Activated naive CD8-positive, alpha-beta T cell treated with anti-CD3 and anti-CD28 coated beads, Interleukin-2, amount 50 U/mL, for 24 hours (primary cell): ENCODE results near the gene ASTN2.
A peak's percentile ranks its signal among the peaks of the same experiment; 100 is the strongest.

ENCODE experiments used
- ATAC-seq: fragments of 150-1000 bp; cut with Tn5 transposase; one replicate; pipeline ENCODE4 v1.10.0; 2021
- DNase-seq: peaks from one replicate; pipeline ENCODE4 v3.0.0; 2021
- H3K27ac Mint-ChIP-seq: one replicate; pipeline ENCODE4 v1.8.0; 2021; ENCODE audit warnings: mild to moderate bottlenecking, mixed read lengths
- H3K27me3 Mint-ChIP-seq: one replicate; pipeline ENCODE4 v1.8.0; 2021; ENCODE audit warnings: mixed read lengths
- H3K36me3 Mint-ChIP-seq: one replicate; pipeline ENCODE4 v1.8.0; 2021; ENCODE audit warnings: low read depth, mixed read lengths
- H3K4me1 Mint-ChIP-seq: one replicate; pipeline ENCODE4 v1.8.0; 2021; ENCODE audit warnings: mixed read lengths
- H3K4me3 Mint-ChIP-seq: one replicate; pipeline ENCODE4 v1.8.0; 2021; ENCODE audit warnings: mild to moderate bottlenecking, moderate library complexity, mixed read lengths
- H3K9me3 Mint-ChIP-seq: one replicate; pipeline ENCODE4 v1.8.0; 2021; ENCODE audit warnings: mixed read lengths

ASTN2 gene

GRCh38 chr9:116749772-116750171 lies 665.1 kb downstream of the ASTN2 start:
- DNase-seq (no peak), ATAC-seq (no peak)
- no peaks in the 10 kb centered on the region for H3K4me1 Mint-ChIP-seq
- no peak overlapping the region for H3K4me3 Mint-ChIP-seq
- peaks cover 8% of the 10 kb centered on the region for H3K27me3 Mint-ChIP-seq
- H3K36me3 Mint-ChIP-seq = no peaks in the 10 kb centered on the region
- H3K9me3 Mint-ChIP-seq = no peaks in the 10 kb centered on the region
- no peak overlapping the region for H3K27ac Mint-ChIP-seq

DNA sequence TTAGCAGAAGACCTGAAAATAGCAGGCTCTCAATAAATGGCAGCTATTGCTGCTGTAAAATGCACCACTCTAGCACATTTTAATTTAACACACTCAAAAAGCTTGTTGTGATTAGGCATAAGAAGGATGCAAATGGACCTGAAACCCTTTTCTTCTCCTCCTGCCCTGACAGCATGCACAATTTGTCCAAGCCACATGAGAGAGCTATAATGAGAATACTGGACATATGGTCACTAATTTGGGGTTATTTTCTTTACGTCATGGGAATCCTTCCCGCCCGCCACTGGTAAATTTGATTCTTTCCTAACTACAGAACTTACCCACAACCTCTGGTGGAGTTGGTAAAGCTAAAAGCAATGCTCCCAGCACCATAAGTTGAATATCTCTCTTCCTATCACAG lies 665.7 kb downstream of the ASTN2 start:
- H3K27ac Mint-ChIP-seq = no peak overlapping the region
- no peaks in the 10 kb centered on the region for H3K4me1 Mint-ChIP-seq
- ATAC-seq (no peak), DNase-seq (no peak)
- H3K9me3 Mint-ChIP-seq = no peaks in the 10 kb centered on the region
- no peak overlapping the region for H3K4me3 Mint-ChIP-seq
- H3K36me3 Mint-ChIP-seq = no peaks in the 10 kb centered on the region
- H3K27me3 Mint-ChIP-seq = peaks cover 8% of the 10 kb centered on the region

- H3K9me3 Mint-ChIP-seq = no peaks in the 10 kb centered on the region
- no peak overlapping the region for H3K27ac Mint-ChIP-seq
- no peak for ATAC-seq
- no peak overlapping the region for H3K4me3 Mint-ChIP-seq
- peaks cover 4% of the 10 kb centered on the region for H3K27me3 Mint-ChIP-seq
- H3K4me1 Mint-ChIP-seq = no peaks in the 10 kb centered on the region
- H3K36me3 Mint-ChIP-seq = no peaks in the 10 kb centered on the region
- DNase-seq = no peak
These were observed 673.1 kb downstream of the ASTN2 start for GRCh38 chr9:116741742-116742141.

GRCh38 chr9:116741086-116741740 lies 673.6 kb downstream of the ASTN2 start:
- Mint-ChIP-seq H3K4me3 (no peak overlapping the region), H3K36me3 (no peaks in the 10 kb centered on the region), H3K9me3 (no peaks in the 10 kb centered on the region), H3K27ac (no peak overlapping the region), H3K27me3 (peaks cover 6% of the 10 kb centered on the region), H3K4me1 (no peaks in the 10 kb centered on the region)
- ATAC-seq (peak; percentile 17), DNase-seq (no peak)

- Mint-ChIP-seq H3K9me3 (no peaks in the 10 kb centered on the region), H3K36me3 (no peaks in the 10 kb centered on the region), H3K4me1 (no peaks in the 10 kb centered on the region), H3K27ac (no peak overlapping the region), H3K27me3 (peaks cover 6% of the 10 kb centered on the region), H3K4me3 (no peak overlapping the region)
- peak; percentile 69 for DNase-seq
- peak; percentile 58 for ATAC-seq
These were observed 677.7 kb downstream of the ASTN2 start for GRCh38 chr9:116737152-116737546.

- no peak for DNase-seq
- Mint-ChIP-seq H3K27me3 (peaks cover 6% of the 10 kb centered on the region), H3K9me3 (no peaks in the 10 kb centered on the region), H3K27ac (no peak overlapping the region), H3K4me3 (no peak overlapping the region), H3K4me1 (no peaks in the 10 kb centered on the region), H3K36me3 (no peaks in the 10 kb centered on the region)
- ATAC-seq = no peak
These were observed 678.3 kb downstream of the ASTN2 start for GRCh38 chr9:116736399-116737151.

DNA sequence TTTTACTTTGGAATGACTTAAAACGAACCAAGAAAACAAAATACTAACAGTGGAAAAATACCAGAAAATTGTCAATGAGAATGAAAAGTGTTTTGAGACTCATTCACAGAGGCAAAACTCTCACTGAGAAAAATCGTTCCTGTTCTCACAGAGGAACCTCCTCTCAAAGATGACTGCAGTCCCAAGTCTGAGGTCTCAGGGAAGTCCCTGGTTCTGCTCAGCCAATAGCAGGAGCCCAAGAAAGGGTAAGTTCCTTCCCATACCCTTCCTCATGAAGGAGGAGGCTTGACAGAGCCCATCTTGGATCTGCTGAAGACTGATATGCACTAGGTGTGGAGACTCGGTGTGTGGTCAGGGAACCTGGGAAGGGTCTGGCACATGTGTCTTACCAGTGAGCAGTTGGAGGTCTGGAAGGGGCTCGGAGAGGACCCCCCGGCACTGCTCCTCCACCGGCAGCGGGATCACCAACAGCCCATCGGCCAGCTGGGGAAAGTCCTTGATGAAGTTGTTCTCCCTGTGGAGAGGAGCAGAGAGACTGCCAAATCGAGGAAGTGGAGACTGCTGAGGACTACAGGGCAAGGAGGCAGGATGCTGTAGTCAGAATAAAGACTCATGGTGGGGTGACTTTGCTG lies 681.7 kb downstream of the ASTN2 start:
- ATAC-seq (no peak), DNase-seq (no peak)
- Mint-ChIP-seq H3K27ac (no peak overlapping the region), H3K4me3 (no peak overlapping the region), H3K4me1 (no peaks in the 10 kb centered on the region), H3K36me3 (no peaks in the 10 kb centered on the region), H3K27me3 (peaks cover 8% of the 10 kb centered on the region), H3K9me3 (no peaks in the 10 kb centered on the region)

GRCh38 chr9:116726602-116727001 lies 688.3 kb downstream of the ASTN2 start:
- H3K27me3 Mint-ChIP-seq = peaks cover 4% of the 10 kb centered on the region
- no peak for ATAC-seq
- no peaks in the 10 kb centered on the region for H3K4me1 Mint-ChIP-seq
- no peaks in the 10 kb centered on the region for H3K36me3 Mint-ChIP-seq
- no peak for DNase-seq
- no peak overlapping the region for H3K4me3 Mint-ChIP-seq
- H3K27ac Mint-ChIP-seq = no peak overlapping the region
- H3K9me3 Mint-ChIP-seq = no peaks in the 10 kb centered on the region

GRCh38 chr9:116724123-116724522 lies 690.7 kb downstream of the ASTN2 start:
- Mint-ChIP-seq H3K36me3 (no peaks in the 10 kb centered on the region), H3K27ac (no peak overlapping the region), H3K9me3 (no peaks in the 10 kb centered on the region), H3K27me3 (peaks cover 6% of the 10 kb centered on the region), H3K4me3 (no peak overlapping the region), H3K4me1 (no peaks in the 10 kb centered on the region)
- DNase-seq (no peak), ATAC-seq (no peak)

- ATAC-seq = no peak
- DNase-seq = no peak
- no peaks in the 10 kb centered on the region for H3K4me1 Mint-ChIP-seq
- no peaks in the 10 kb centered on the region for H3K9me3 Mint-ChIP-seq
- no peak overlapping the region for H3K4me3 Mint-ChIP-seq
- no peaks in the 10 kb centered on the region for H3K36me3 Mint-ChIP-seq
- H3K27ac Mint-ChIP-seq = no peak overlapping the region
- H3K27me3 Mint-ChIP-seq = peaks cover 4% of the 10 kb centered on the region
These were observed 692.9 kb downstream of the ASTN2 start for GRCh38 chr9:116721944-116722343.

- Mint-ChIP-seq H3K36me3 (no peaks in the 10 kb centered on the region), H3K4me3 (no peak overlapping the region), H3K27ac (no peak overlapping the region), H3K9me3 (no peaks in the 10 kb centered on the region), H3K4me1 (no peaks in the 10 kb centered on the region), H3K27me3 (peaks cover 4% of the 10 kb centered on the region)
- ATAC-seq (no peak), DNase-seq (no peak)
These were observed 693.4 kb downstream of the ASTN2 start for GRCh38 chr9:116721411-116721810.

DNA sequence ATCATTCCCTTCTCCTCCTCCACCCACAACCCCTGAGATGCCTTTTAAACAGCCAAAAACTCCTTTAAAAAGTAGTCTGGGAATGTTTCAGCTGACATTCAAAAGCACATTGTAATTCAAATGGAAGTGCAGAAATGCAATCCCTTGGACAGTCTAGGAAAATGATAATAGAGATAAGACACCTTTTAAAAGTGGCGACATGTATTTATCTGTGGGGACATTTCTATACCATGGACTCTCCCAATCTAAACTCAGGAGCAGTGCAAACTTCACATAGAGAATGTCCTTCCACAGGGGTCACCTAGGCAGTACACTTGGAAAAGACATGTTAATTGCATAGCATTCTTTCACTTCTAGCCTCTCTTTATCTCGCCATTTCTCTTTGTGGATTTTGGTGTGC lies 694.7 kb downstream of the ASTN2 start:
- H3K27me3 Mint-ChIP-seq = peaks cover 4% of the 10 kb centered on the region
- no peak overlapping the region for H3K27ac Mint-ChIP-seq
- H3K36me3 Mint-ChIP-seq = no peaks in the 10 kb centered on the region
- ATAC-seq = no peak
- H3K4me1 Mint-ChIP-seq = no peaks in the 10 kb centered on the region
- DNase-seq = no peak
- H3K9me3 Mint-ChIP-seq = no peaks in the 10 kb centered on the region
- H3K4me3 Mint-ChIP-seq = no peak overlapping the region

- Mint-ChIP-seq H3K4me3 (no peak overlapping the region), H3K4me1 (no peaks in the 10 kb centered on the region), H3K27ac (no peak overlapping the region), H3K36me3 (no peaks in the 10 kb centered on the region), H3K27me3 (peaks cover 2% of the 10 kb centered on the region), H3K9me3 (no peaks in the 10 kb centered on the region)
- DNase-seq = no peak
- no peak for ATAC-seq
These were observed 696.7 kb downstream of the ASTN2 start for GRCh38 chr9:116718111-116718510.

DNA sequence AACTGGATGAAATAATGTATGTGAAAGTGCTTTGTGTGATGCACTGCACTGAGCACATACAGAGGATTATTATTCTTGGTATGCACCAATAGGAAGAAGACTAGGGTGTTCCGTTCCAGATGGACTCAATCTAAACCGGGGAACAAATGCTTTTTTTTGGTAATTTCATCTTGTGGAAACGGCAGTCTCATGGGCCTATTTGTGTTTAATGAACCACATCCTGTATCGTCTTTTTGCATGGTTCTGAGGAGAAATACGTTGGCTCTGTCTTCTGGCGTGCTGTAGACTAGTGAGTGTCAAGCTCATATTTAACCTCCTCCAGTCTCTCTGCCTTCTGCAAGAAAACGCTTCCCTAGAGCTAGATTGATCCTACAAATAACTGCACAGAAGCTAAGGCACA lies 697.7 kb downstream of the ASTN2 start:
- H3K9me3 Mint-ChIP-seq = no peaks in the 10 kb centered on the region
- no peaks in the 10 kb centered on the region for H3K36me3 Mint-ChIP-seq
- no peak overlapping the region for H3K4me3 Mint-ChIP-seq
- H3K27ac Mint-ChIP-seq = no peak overlapping the region
- no peak for DNase-seq
- ATAC-seq = no peak
- H3K4me1 Mint-ChIP-seq = no peaks in the 10 kb centered on the region
- H3K27me3 Mint-ChIP-seq = peaks cover 2% of the 10 kb centered on the region

DNA sequence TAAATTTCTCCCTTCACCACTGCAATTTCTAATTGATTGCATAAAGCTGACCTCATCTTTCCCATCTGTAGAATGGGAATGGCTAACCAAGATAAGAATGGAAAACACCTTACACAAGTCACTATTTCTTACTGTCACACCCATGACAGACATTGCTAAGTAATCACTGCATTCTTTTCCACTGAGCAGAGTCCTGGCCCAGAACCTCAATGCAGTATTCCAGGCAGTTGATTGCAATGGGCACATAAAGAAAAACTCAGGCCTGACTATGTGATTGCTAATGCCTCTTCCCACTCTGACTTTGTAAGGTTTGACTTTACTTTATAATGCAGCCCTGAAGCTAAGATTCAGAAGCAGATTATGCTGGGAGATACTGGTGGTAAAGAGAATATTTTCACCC lies 698.4 kb downstream of the ASTN2 start:
- ATAC-seq = no peak
- Mint-ChIP-seq H3K4me3 (no peak overlapping the region), H3K27ac (no peak overlapping the region), H3K27me3 (peaks cover 2% of the 10 kb centered on the region), H3K36me3 (no peaks in the 10 kb centered on the region), H3K9me3 (no peaks in the 10 kb centered on the region), H3K4me1 (no peaks in the 10 kb centered on the region)
- DNase-seq = no peak
